Measurements from ENCODE around the gene ROPN1L.
"Not testable (repeated sequence)": the region's sequence is repeated elsewhere in the genome, so short reads cannot be mapped to it uniquely, and the experiment has no call there.

The ROPN1L gene

DNA sequence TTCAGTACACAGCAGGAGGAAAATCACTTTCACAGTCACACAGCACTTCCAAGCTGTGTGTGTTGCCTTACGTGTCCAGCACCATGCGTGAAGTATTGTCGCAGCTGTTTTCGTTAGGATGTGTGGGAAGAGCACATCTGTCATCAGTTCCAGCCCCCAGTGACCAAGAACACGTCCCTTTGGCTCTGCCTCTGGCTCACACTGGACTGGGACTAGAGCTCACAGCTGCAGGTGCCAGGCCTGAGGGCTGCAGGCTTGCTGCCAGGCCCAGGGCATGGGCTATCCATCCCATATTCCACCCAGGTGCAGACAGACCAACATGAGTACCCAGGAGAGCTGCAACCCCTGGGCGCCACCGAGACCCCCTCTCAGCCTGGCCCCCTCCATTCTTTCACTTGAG, 61.6 kb downstream of the ROPN1L start:
- DNase-seq: no peak

DNA sequence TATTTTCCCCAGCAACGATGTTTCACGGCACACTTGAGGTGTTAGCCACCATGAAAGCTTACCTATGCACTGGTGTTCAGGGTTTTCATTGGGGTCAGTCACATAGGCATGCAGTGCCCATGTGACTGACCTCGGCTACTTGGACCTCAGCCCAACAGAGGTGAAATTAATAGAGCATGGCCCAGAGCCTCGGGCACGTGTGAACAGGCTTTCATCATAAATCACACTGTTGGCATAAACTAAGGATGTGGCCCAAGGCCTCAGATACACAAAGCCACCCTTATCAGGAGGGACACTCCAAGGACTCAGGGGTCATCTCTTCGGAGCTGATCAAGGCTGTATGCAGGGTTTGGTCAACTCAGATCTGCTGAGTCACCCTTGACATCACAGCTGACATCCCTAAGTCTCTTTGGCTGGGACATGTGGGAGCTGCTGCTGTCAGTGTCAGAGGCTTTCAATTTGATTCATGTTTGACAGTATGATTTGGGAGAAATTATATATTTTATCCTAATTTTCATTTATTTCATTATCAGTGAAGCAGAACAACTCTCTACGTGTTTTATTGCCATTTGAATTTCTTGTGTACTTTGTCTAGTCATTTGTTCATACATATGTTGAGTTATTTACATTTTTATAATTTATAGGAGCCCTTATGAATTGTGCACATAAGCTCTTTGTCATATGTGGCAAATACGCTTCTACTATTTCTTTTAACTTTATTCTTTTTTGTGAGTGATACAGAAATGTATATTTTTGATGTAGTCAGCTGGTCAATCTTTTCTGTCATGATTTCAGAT, 62.5 kb downstream of the ROPN1L start:
- DNase-seq: no peak

DNA sequence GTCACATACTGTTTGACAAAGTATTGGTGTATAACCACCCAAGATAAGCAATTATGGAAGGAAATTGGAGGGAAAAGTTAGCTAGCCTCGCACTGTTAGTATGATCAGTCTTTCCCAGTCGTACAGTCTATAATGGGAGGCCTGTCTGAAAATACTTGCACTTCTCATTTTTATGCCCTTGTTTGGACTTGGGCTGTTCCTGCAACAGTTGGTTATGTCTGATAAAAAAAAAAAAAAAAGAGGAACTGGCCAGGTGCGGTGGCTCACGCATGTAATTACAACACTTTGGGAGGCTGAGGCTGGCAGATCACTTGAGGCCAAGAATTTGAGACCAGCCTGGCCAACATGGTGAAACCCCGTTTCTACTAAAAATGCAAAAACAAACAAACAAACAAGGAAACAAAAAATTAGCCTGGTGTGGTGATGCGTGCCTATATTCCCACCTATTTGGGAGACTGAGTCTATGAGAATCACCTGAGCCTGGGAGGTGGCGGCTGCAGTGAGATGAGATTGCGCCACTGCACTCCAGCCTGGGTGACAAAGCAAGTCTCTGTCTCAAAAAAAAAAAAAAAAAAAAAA, 63.9 kb downstream of the ROPN1L start:
- DNase-seq: no peak

DNA sequence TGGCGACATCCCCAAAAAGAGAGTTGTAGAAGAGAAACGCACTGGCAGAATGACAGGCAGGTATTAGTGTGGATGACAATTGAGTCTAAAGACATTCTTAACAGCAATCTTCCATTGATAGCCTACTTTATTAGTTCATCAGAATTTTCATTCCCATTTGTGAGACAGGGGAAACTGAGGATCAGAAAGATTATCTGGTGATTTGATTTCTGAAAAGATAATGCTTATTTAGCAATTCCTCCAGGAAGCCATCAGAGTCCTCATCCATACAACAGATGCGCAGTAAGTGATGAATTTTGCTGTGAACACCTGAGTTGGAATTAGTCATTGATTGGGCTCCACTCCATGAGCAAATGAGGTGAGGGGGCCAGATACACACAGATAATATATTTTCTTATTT, 64.9 kb downstream of the ROPN1L start:
- no peak for DNase-seq

DNA sequence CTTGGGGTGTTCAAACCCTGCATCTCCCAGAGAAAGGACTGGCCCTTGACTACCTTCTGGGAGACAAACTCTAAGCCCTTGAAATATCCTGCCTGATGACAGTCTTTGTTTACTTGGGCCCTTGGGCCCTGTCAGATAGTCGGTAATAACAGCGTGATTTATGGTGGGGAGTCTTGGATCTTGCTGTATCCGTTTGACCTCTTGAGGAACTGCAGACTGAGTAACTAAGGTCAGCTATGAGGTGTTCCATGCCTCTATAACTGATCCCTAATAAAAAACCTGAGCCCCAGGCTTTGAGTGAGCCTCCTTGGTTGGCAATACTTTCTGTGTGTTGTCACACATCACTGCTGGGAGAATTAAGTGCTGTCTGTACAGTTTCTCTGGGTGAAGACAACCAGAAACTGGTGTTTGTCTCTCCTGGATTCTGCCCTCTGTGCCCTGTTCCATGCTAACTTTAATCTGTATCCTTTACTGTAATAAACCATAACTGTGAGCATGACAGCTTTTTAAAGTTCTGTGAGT, 66.0 kb downstream of the ROPN1L start:
- no peak for DNase-seq

DNA sequence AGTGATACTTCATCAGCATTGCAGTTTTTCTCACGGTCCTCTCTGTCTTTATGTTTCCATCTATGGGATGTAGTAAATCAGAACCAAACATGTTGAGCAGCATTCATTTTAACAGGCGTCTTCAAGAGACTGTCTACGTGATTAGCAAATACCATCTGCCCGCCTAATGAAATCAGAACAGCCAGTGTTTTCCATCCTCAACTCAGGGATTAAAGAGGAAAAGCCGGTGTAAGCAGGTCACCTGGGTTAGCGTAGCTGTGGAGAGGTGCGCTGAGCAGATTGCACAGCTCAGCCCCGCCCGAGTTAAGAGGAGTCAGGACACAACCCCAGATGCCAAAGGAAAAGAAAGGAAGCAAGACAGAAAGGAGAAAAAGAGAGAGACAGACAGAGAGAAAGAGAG, 67.9 kb downstream of the ROPN1L start:
- DNase-seq: no peak

DNA sequence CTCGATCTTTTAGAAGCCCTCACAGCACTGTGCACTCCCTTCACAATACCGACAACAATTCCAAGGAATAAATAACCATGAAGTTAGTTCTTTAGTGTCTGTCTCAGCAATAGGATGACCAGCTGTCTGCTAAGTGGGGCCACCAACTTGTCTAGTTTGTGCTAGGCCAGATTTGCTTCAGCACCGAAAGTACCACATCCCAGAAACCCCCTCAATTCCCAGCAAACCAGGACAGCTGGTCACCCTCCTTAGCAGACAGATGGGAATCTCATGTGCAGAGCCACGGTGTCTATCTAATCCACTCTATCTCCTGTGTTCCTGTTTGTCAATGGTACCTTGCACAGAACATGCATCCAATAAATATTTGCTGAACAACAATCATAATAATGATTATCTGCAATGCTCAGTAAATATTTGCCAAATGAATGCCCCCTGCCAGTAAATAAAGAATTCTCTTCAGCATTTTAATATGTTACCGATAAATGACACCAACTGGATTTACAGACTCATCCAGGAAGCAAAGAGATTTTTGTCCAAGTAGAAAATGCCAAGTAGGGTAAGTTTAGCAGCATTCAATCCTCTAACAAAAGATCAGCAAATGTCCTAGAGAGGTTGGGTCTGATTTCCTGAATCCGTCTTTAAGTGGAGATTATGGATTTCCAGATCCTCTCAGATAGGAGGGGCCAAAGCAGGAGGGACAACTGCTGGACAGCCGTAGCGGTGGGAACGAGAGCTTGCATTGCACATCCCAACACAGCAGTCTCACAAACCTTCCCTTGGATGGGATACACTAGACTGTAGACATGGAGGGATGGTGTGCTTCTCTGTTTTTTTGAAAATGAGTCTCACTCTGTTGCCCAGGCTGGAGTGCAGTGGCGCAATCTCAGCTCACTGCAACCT, 70.3 kb downstream of the ROPN1L start:
- no peak for DNase-seq

DNA sequence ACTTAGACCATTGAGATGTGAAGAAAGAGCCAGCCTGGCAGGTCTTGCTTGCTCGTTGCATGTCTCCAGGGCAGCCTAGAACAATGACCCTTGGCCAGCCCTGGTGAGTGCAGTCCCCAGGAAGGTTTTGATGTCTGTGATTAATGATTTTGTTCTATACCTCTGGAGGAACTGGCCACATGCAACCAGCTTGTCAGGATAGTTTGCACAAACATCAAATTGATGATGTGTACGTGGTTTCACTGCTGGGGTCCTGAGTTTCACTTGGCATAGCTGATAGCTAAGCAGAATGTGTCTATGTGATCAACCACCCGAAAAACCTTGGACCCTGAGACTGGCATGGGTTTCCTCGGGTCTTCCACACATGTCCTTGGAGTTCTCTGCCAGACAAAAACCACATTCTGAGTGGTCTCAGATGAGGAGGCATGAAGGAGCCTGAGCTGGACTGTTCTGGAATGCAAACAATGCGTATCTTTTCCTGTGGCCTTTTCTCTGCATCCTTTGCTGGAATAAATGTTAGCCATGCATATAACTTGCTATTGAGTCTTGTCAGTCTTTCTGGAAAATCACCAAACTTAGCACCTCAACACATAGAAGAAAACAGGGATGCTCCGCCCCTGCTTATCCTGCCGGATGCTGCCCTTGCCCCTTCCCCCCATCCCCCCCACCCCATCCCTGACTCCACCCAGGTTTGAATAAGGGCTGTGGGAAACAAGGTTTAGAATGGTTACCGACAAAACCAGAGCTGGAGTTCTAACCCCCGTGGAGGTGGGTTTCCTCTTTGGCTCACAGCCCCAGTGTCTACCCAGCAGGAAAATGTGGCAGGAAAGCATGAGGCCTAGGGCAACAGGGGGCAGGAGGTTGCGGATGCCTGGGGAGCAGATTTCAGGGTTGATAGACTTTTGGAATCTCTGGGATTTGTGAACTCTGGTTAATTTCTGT, 72.1 kb downstream of the ROPN1L start:
- no peak for DNase-seq

DNA sequence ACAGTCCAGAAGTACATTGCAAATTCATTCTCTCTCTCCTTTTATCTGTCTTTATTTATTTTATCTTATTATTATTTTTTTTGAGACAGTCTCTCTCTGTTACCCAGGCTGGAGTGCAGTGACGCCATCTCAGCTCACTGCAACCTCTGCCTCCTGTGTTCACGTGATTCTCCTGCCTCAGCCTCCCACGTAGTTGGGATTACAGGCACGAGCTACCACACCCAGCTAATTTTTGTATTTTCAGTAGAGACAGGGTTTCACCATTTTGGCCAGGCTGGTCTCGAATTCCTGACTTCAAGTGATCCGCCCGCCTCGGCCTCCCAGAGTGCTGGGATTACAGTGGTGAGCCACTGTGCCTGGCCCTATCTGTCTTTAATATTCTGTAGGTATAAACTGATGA, 72.9 kb downstream of the ROPN1L start:
- DNase-seq: not testable (repeated sequence)
